Endothelial cell of umbilical vein (primary cell): ENCODE measurements around the gene ADAMTS12. TPM values are rescaled to one million over a fixed set of nuclear protein-coding genes. Genes with fewer than 3 reads are reported as not detected.

Experiments
- BruUV-seq: library from RNA; stranded (reverse); fragments of 400-500 nt; replicated peaks from 2 replicates; lab custom pipeline; 2021; lab: Mats Ljungman, UMichigan
- CTCF ChIA-PET: fragments of 300-600, 350-600 bp; sonication (Branson Sonifier 250); formaldehyde crosslinking; loops from one replicate; lab custom pipeline; 2021; ENCODE audit warnings: antibody characterized with exemption, inconsistent platforms; lab: Charles Lee
- POLR2A ChIA-PET: fragments of 300-600, 350-600 bp; sonication (Branson Sonifier 250); formaldehyde crosslinking; loops from one replicate; lab custom pipeline; 2021; ENCODE audit warnings: antibody characterized with exemption, inconsistent platforms; lab: Charles Lee
- DNase-seq: peaks from one replicate; pipeline ENCODE4 v3.0.0-alpha.2; 2011; ENCODE audit warnings: low read depth, low spot score
- FAIRE-seq: peaks from 2 replicates; lab custom pipeline; 2011; peaks lifted over from hg19 to GRCh38; lab: Jason Lieb, UNC
- H2AFZ ChIP-seq: 2 replicates; pipeline ENCODE4 v1.6.0; 2012; ENCODE audit warnings: low read depth, low read length, control low read depth, inconsistent platforms
- H3K27ac ChIP-seq: 2 replicates; pipeline ENCODE4 v1.5.1; 2011; ENCODE audit warnings: low read depth, mild to moderate bottlenecking, control low read depth, low read length, moderate library complexity; ENCODE audit not compliant: insufficient read depth
- H3K27me3 ChIP-seq, 2 experiments: 2 replicates each; pipeline versions ENCODE4 v1.6.0 to v1.6.1; 2011; ENCODE audit warnings: low read length in 2 of 2, mixed read lengths in 1 of 2; ENCODE audit not compliant: control insufficient read depth in 2 of 2, insufficient read depth in 2 of 2
- H3K36me3 ChIP-seq, 2 experiments: 2 replicates in 1 of 2; 3 replicates in 1 of 2; pipeline ENCODE4 v1.5.1; 2011; ENCODE audit warnings: low read length in 2 of 2, mild to moderate bottlenecking in 1 of 2, moderate library complexity in 1 of 2; ENCODE audit not compliant: control insufficient read depth in 2 of 2, insufficient read depth in 2 of 2; ENCODE audit errors: extremely low read depth in 1 of 2
- H3K4me1 ChIP-seq: 3 replicates; pipeline ENCODE4 v1.5.1; 2011; ENCODE audit warnings: mild to moderate bottlenecking, low read length; ENCODE audit not compliant: control insufficient read depth, insufficient read depth; ENCODE audit errors: extremely low read depth
- H3K4me2 ChIP-seq: 2 replicates; pipeline ENCODE4 v1.6.1; 2011; ENCODE audit warnings: low read length, control low read depth, mixed read lengths; ENCODE audit not compliant: insufficient read depth
- H3K4me3 ChIP-seq, 3 experiments: fragments of 200-600 bp in 1 of 3; sonication (generic), shearing (Covaris generic) in 1 of 3; replicated peaks in 1 of 3; 2 replicates each; pipeline ENCODE4 v1.5.1; 2011 to 2016; ENCODE audit warnings: control low read depth in 3 of 3, low read length in 3 of 3, mild to moderate bottlenecking in 2 of 3, inconsistent platforms in 1 of 3, low read depth in 1 of 3, moderate library complexity in 1 of 3; ENCODE audit not compliant: insufficient read depth in 1 of 3
- H3K79me2 ChIP-seq: 2 replicates; pipeline ENCODE4 v1.6.0; 2012; ENCODE audit warnings: low read length, inconsistent platforms; ENCODE audit not compliant: control insufficient read depth, insufficient read depth
- H3K9ac ChIP-seq: replicated peaks from 2 replicates; pipeline ENCODE3; 2011; ENCODE audit warnings: low read length, control low read depth; ENCODE audit not compliant: insufficient read depth; ENCODE audit errors: extremely low read depth
- H3K9me1 ChIP-seq: replicated peaks from 3 replicates; pipeline ENCODE4 v1.6.0; 2011; ENCODE audit warnings: mild to moderate bottlenecking, low read length; ENCODE audit not compliant: control insufficient read depth, insufficient read depth; ENCODE audit errors: extremely low read depth
- H3K9me3 ChIP-seq: replicated peaks from 2 replicates; pipeline ENCODE4 v1.5.1; 2012; ENCODE audit warnings: low read length, inconsistent platforms; ENCODE audit not compliant: control insufficient read depth, insufficient read depth
- H4K20me1 ChIP-seq: replicated peaks from 2 replicates; pipeline ENCODE3; 2011; ENCODE audit warnings: mild to moderate bottlenecking, low read length; ENCODE audit not compliant: control insufficient read depth, insufficient read depth; ENCODE audit errors: extremely low read depth
- EZH2 ChIP-seq: IDR thresholded peaks from 2 replicates; pipeline ENCODE4 v1.6.1; 2012; ENCODE audit warnings: borderline replicate concordance, low read depth, mild to moderate bottlenecking, moderate library complexity, low read length, inconsistent platforms; ENCODE audit not compliant: severe bottlenecking
- FOS ChIP-seq: IDR thresholded peaks from 2 replicates; pipeline ENCODE4 v1.6.1; 2011; ENCODE audit warnings: mild to moderate bottlenecking, low read length, moderate library complexity, borderline replicate concordance; ENCODE audit not compliant: insufficient read depth
- GATA2 ChIP-seq: IDR thresholded peaks from 2 replicates; pipeline ENCODE4 v1.7.0; 2011; ENCODE audit warnings: low read depth, mild to moderate bottlenecking, moderate library complexity, mixed read lengths, low read length; ENCODE audit not compliant: insufficient read length, insufficient read depth
- JUN ChIP-seq: IDR thresholded peaks from 2 replicates; pipeline ENCODE4 v1.6.1; 2011; ENCODE audit warnings: borderline replicate concordance, low read depth; ENCODE audit not compliant: insufficient read length, insufficient read depth
- MYC ChIP-seq: IDR thresholded peaks from one replicate; pipeline ENCODE4 v1.6.1; 2011; ENCODE audit warnings: mild to moderate bottlenecking, low read depth, low read length
- POLR2A ChIP-seq: IDR thresholded peaks from 2 replicates; pipeline ENCODE4 v1.6.1; 2012; ENCODE audit warnings: low read depth, mild to moderate bottlenecking, control low read depth, low read length
- POLR2AphosphoS5 ChIP-seq: IDR thresholded peaks from 2 replicates; pipeline ENCODE4 v1.6.1; 2012; ENCODE audit warnings: low read depth, mild to moderate bottlenecking, control low read depth, low read length, moderate library complexity; ENCODE audit not compliant: insufficient read depth
- dilution Hi-C: fragments of 300-500 bp; cut with MboI; formaldehyde crosslinking; loops from one replicate; pipeline ENCODE4 v1.15.0; 2019; ENCODE audit warnings: low sequenced_read_pairs; ENCODE audit not compliant: extremely low pct_ligation_motif_present
- intact Hi-C: fragments of 100-400 bp; cut with micrococcal nuclease; formaldehyde crosslinking; loops from one replicate; pipeline ENCODE4 v1.10.0; 2022
- polyA plus RNA-seq, 4 experiments: library from polyadenylated mRNA; depleted of rRNA in 3 of 4; stranded (reverse) in 3 of 4; unstranded in 1 of 4; fragments of >200 nt; gene quantifications; 2 replicates each; pipeline versions ENCODE4 v1.2.1 to v1.2.3, GENCODE V29; 2011 to 2012; ENCODE audit warnings: missing spikeins in 1 of 4
- total RNA-seq: library from RNA; stranded (reverse); gene quantifications from 2 replicates; pipeline ENCODE4 v1.2.3, GENCODE V29; 2021
- TF ChIP-seq, protein P1 (sequence below), 2 donors: IDR thresholded peaks; 1 replicate in 1 of 2; 2 replicates in 1 of 2; pipeline ENCODE4 v1.5.1; 2011; ENCODE audit warnings: low read length in 2 of 2, mild to moderate bottlenecking in 2 of 2, moderate library complexity in 2 of 2, control low read depth in 1 of 2, inconsistent platforms in 1 of 2, low read depth in 1 of 2; ENCODE audit not compliant: insufficient read depth in 1 of 2; ENCODE audit errors: extremely low read depth in 1 of 2
- TF ChIP-seq, protein P2 (sequence below): IDR thresholded peaks from 2 replicates; pipeline ENCODE4 v1.6.1; 2011; ENCODE audit not compliant: insufficient read depth, insufficient read length

The ADAMTS12 gene
- total and polyA plus RNA-seq, 2 donors (not counting 3 experiments of a cell fraction or from before 2014, with no cell fraction given): 0.88 TPM; not detected in 1

DNA sequence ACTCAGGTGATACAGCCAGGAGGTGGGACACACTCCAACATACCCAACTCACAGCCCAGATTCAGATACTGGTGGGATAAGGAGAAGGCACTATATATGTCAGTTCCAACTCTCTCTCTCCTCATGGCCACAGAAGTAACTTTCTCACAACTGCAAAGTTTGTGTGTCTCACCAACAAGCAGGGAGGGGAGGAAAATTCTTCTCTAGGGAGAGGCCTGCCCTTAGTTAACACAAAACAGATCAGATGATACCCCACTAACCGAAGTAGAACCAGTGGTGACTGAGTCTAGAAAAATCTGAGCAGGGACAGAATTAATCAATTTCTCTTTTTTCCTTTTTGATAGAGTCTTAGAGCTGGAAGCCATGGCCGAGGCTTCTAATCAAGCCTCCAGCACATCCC lies 133.1 kb downstream of the ADAMTS12 start:
- no peaks in the 10 kb centered on the region for H3K9me3 ChIP-seq
- H3K4me3 ChIP-seq: no peak overlapping the region
- DNase-seq (no peak), FAIRE-seq (no peak)
- H3K9me1 ChIP-seq: no peaks in the 10 kb centered on the region
- ChIA-PET CTCF (no interaction called here), POLR2A (no interaction called here)
- no peaks in the 10 kb centered on the region for H4K20me1 ChIP-seq
- H3K4me1 ChIP-seq: no peaks in the 10 kb centered on the region
- H2AFZ ChIP-seq: no peak overlapping the region
- peaks cover 0 to 3% of the 10 kb centered on the region in 2 experiments for H3K27me3 ChIP-seq
- BruUV-seq: no TSS peak
- no peak overlapping the region for H3K27ac ChIP-seq
- intact Hi-C loops: no loop called here
- no peaks in the 10 kb centered on the region for H3K36me3 ChIP-seq
- TF ChIP-seq FOS (no peak), GATA2 (no peak)
- TF ChIP-seq, protein P1, sequence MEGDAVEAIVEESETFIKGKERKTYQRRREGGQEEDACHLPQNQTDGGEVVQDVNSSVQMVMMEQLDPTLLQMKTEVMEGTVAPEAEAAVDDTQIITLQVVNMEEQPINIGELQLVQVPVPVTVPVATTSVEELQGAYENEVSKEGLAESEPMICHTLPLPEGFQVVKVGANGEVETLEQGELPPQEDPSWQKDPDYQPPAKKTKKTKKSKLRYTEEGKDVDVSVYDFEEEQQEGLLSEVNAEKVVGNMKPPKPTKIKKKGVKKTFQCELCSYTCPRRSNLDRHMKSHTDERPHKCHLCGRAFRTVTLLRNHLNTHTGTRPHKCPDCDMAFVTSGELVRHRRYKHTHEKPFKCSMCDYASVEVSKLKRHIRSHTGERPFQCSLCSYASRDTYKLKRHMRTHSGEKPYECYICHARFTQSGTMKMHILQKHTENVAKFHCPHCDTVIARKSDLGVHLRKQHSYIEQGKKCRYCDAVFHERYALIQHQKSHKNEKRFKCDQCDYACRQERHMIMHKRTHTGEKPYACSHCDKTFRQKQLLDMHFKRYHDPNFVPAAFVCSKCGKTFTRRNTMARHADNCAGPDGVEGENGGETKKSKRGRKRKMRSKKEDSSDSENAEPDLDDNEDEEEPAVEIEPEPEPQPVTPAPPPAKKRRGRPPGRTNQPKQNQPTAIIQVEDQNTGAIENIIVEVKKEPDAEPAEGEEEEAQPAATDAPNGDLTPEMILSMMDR (IDR thresholded peaks at IDR 0.05; ENCODE audit: extremely low read depth in 1 of 2, insufficient read depth in 1 of 2, low read depth in 1 of 2, low read length in 2 of 2): no peak
- dilution Hi-C loops: no loop called here
- no peak overlapping the region for H3K4me2 ChIP-seq
- no peak overlapping the region for H3K9ac ChIP-seq
- H3K79me2 ChIP-seq: no peaks in the 10 kb centered on the region

DNA sequence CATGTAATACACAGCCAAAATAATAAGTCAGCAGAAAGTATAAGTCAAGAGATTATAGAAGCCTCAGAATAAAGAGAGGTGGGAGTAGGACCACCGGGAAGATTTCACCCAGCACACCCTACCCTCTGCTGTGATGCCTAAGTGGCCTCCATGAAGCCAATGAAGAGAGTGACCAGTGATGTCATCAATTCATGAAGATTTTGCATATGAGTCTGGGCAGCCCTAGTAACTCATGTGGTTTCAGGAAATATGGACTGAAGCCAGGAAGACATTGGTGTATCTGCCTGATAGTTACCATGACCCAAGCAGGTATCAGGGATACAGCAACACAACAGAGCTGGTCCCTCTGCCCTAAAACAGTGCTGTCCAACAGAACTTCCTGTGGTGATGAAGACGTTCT lies 135.3 kb downstream of the ADAMTS12 start:
- Histone ChIP-seq H2AFZ (no peak overlapping the region), H3K4me2 (no peak overlapping the region), H3K36me3 (no peaks in the 10 kb centered on the region), H3K27ac (no peak overlapping the region), H3K4me3 (no peak overlapping the region), H3K27me3 (peaks cover 0 to 3% of the 10 kb centered on the region in 2 experiments), H3K4me1 (no peaks in the 10 kb centered on the region), H3K79me2 (no peaks in the 10 kb centered on the region), H3K9me1 (no peaks in the 10 kb centered on the region), H3K9me3 (no peaks in the 10 kb centered on the region), H3K9ac (no peak overlapping the region), H4K20me1 (no peaks in the 10 kb centered on the region)
- intact Hi-C loops (no loop called here), dilution Hi-C loops (no loop called here)
- BruUV-seq: no TSS peak
- no peak for TF ChIP-seq GATA2
- no peak for TF ChIP-seq EZH2
- TF ChIP-seq, protein P1 (IDR thresholded peaks at IDR 0.05; ENCODE audit: extremely low read depth in 1 of 2, insufficient read depth in 1 of 2, low read depth in 1 of 2, low read length in 2 of 2): no peak
- TF ChIP-seq POLR2A: no peak
- no peak for TF ChIP-seq MYC
- TF ChIP-seq FOS: no peak
- TF ChIP-seq, protein P2, sequence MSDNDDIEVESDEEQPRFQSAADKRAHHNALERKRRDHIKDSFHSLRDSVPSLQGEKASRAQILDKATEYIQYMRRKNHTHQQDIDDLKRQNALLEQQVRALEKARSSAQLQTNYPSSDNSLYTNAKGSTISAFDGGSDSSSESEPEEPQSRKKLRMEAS: no peak
- TF ChIP-seq POLR2AphosphoS5: no peak
- no peak for TF ChIP-seq JUN
- ChIA-PET CTCF (no interaction called here), POLR2A (no interaction called here)
- DNase-seq (no peak), FAIRE-seq (no peak)
